ENCODE measurements around the gene SLC22A1. TPM values are rescaled to one million over a fixed set of nuclear protein-coding genes. Genes with fewer than 3 reads are reported as not detected.

Gene SLC22A1
- polyA plus RNA-seq, 2 of the 4 experiments (the other 2 are of a cell fraction), result 2.1 TPM

DNA sequence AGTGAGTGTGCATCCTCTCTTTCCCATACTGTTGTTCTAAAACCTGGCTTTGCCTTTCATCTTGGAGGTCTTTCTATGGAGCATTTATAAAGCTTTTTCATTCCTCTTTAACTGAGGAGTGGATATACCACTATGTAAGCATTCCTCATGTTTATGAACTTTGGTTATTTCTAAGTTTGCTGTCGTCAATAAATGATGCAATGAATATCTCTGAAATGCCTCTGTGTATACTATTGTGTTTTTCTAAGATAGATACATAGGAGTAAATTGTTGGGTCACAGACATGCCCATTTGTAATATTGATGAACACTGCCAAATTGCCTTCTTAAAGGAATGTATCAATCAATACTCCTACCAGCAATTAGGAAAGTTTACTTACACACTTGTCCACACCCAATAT is 83.1 kb downstream of the SLC22A1 start:
- WGBS (ENCODE audit: missing lambda C conversion rate), result 84% methylated on average over 1 of the region's 1 CpG
- Histone ChIP-seq H3K27ac (no peak overlapping the region), H3K4me1 (no peaks in the 10 kb centered on the region; the same call in 2 of the 3 replicates), H3K4me3 (no peak overlapping the region), H3K9me3 (no peaks in the 10 kb centered on the region), H3K4me2 (no peak overlapping the region)
- no peak for TF ChIP-seq ZFP36 (IDR thresholded peaks at IDR 0.05; ENCODE audit: borderline replicate concordance, partially characterized antibody)
- TF ChIP-seq HOXB13 (CRISPR knock-in tag; IDR thresholded peaks at IDR 0.05; ENCODE audit: low read depth), result no peak
- no peak for TF ChIP-seq EHMT2 (IDR thresholded peaks at IDR 0.05; ENCODE audit: low read depth)
- TF ChIP-seq PHF8 (IDR thresholded peaks at IDR 0.05; ENCODE audit: borderline replicate concordance, low read depth), result no peak
- TF ChIP-seq SREBF2 (IDR thresholded peaks at IDR 0.05), result no peak
- TF ChIP-seq EHF (CRISPR knock-in tag; IDR thresholded peaks at IDR 0.05), result no peak
- TF ChIP-seq, protein P1, sequence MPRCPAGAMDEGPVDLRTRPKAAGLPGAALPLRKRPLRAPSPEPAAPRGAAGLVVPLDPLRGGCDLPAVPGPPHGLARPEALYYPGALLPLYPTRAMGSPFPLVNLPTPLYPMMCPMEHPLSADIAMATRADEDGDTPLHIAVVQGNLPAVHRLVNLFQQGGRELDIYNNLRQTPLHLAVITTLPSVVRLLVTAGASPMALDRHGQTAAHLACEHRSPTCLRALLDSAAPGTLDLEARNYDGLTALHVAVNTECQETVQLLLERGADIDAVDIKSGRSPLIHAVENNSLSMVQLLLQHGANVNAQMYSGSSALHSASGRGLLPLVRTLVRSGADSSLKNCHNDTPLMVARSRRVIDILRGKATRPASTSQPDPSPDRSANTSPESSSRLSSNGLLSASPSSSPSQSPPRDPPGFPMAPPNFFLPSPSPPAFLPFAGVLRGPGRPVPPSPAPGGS (IDR thresholded peaks at IDR 0.05), result no peak
- TF ChIP-seq, protein P2, sequence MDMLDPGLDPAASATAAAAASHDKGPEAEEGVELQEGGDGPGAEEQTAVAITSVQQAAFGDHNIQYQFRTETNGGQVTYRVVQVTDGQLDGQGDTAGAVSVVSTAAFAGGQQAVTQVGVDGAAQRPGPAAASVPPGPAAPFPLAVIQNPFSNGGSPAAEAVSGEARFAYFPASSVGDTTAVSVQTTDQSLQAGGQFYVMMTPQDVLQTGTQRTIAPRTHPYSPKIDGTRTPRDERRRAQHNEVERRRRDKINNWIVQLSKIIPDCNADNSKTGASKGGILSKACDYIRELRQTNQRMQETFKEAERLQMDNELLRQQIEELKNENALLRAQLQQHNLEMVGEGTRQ (IDR thresholded peaks at IDR 0.05), result no peak
- no peak for TF ChIP-seq RFX5 (IDR thresholded peaks at IDR 0.05)
- TF ChIP-seq, protein P3, sequence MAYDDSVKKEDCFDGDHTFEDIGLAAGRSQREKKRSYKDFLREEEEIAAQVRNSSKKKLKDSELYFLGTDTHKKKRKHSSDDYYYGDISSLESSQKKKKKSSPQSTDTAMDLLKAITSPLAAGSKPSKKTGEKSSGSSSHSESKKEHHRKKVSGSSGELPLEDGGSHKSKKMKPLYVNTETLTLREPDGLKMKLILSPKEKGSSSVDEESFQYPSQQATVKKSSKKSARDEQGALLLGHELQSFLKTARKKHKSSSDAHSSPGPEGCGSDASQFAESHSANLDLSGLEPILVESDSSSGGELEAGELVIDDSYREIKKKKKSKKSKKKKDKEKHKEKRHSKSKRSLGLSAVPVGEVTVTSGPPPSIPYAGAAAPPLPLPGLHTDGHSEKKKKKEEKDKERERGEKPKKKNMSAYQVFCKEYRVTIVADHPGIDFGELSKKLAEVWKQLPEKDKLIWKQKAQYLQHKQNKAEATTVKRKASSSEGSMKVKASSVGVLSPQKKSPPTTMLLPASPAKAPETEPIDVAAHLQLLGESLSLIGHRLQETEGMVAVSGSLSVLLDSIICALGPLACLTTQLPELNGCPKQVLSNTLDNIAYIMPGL (CRISPR knock-in tag; IDR thresholded peaks at IDR 0.05; ENCODE audit: borderline replicate concordance), result no peak
- no peak for TF ChIP-seq JUN (IDR thresholded peaks at IDR 0.05)
- no peak for TF ChIP-seq NR3C1 (IDR thresholded peaks at IDR 0.05)
- no peak for TF ChIP-seq NPAS2 (CRISPR knock-in tag; IDR thresholded peaks at IDR 0.05; ENCODE audit: borderline replicate concordance)
- TF ChIP-seq HOXA7 (CRISPR knock-in tag; IDR thresholded peaks at IDR 0.05), result no peak
- TF ChIP-seq CBX2 (IDR thresholded peaks at IDR 0.05; ENCODE audit: borderline replicate concordance, low read depth), result no peak
- TF ChIP-seq, protein P4, sequence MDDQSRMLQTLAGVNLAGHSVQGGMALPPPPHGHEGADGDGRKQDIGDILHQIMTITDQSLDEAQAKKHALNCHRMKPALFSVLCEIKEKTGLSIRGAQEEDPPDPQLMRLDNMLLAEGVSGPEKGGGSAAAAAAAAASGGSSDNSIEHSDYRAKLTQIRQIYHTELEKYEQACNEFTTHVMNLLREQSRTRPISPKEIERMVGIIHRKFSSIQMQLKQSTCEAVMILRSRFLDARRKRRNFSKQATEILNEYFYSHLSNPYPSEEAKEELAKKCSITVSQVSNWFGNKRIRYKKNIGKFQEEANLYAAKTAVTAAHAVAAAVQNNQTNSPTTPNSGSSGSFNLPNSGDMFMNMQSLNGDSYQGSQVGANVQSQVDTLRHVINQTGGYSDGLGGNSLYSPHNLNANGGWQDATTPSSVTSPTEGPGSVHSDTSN (IDR thresholded peaks at IDR 0.05), result no peak
- TF ChIP-seq TP53 (CRISPR knock-in tag; IDR thresholded peaks at IDR 0.05), result no peak
- no peak for TF ChIP-seq FOSB (CRISPR knock-in tag; IDR thresholded peaks at IDR 0.05)
- ChIA-PET CTCF (interaction anchor here (0.9 kb wide), 1 partner anchor 15 kb away, joined by 3 read pairs; no protein-coding TSS in a partner anchor), POLR2A (no interaction called here)
- FAIRE-seq, result no peak
- no peak for ATAC-seq
- no peak for DNase-seq (ENCODE audit: low read depth in 1 of 2, low spot score in 1 of 2)

DNA sequence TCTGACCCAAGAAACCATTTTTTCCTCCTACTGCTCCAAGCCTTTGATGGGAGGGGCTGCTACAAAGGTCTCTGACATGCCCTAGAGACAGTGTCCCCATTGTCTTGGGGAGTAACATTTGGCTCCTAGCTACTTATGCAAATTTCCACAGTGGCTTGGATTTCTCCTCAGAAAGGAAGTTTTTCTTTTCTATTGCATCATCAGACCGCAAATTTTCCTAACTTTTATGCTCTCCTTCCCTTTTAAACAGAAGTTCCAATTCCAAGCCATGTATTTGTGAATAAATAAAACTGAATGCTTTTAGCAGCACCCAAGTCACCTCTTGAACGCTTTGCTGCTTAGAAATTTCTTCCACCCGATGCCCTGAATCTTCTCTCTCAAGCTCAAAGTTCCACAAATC is 86.0 kb downstream of the SLC22A1 start:
- H3K4me3 ChIP-seq, result no peak overlapping the region
- no peak overlapping the region for H3K4me2 ChIP-seq
- no peak for ATAC-seq
- DNase-seq (ENCODE audit: low read depth in 1 of 2, low spot score in 1 of 2), result no peak
- TF ChIP-seq, protein P5, sequence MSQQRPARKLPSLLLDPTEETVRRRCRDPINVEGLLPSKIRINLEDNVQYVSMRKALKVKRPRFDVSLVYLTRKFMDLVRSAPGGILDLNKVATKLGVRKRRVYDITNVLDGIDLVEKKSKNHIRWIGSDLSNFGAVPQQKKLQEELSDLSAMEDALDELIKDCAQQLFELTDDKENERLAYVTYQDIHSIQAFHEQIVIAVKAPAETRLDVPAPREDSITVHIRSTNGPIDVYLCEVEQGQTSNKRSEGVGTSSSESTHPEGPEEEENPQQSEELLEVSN (IDR thresholded peaks at IDR 0.05; ENCODE audit: borderline replicate concordance, low read depth), result no peak
- TF ChIP-seq MAFK (IDR thresholded peaks at IDR 0.05; ENCODE audit: partially characterized antibody) (no peak), RCOR1 (IDR thresholded peaks at IDR 0.05; ENCODE audit: low read depth, low read length) (no peak), CBX2 (IDR thresholded peaks at IDR 0.05; ENCODE audit: borderline replicate concordance, low read depth) (no peak), SREBF2 (IDR thresholded peaks at IDR 0.05) (no peak), NR3C1 (IDR thresholded peaks at IDR 0.05) (no peak), RARB (CRISPR knock-in tag; IDR thresholded peaks at IDR 0.05) (no peak), RNF2 (IDR thresholded peaks at IDR 0.05; ENCODE audit: borderline replicate concordance, low read depth) (no peak)
- TF ChIP-seq, protein P2 (IDR thresholded peaks at IDR 0.05), result no peak
- TF ChIP-seq, protein P6, sequence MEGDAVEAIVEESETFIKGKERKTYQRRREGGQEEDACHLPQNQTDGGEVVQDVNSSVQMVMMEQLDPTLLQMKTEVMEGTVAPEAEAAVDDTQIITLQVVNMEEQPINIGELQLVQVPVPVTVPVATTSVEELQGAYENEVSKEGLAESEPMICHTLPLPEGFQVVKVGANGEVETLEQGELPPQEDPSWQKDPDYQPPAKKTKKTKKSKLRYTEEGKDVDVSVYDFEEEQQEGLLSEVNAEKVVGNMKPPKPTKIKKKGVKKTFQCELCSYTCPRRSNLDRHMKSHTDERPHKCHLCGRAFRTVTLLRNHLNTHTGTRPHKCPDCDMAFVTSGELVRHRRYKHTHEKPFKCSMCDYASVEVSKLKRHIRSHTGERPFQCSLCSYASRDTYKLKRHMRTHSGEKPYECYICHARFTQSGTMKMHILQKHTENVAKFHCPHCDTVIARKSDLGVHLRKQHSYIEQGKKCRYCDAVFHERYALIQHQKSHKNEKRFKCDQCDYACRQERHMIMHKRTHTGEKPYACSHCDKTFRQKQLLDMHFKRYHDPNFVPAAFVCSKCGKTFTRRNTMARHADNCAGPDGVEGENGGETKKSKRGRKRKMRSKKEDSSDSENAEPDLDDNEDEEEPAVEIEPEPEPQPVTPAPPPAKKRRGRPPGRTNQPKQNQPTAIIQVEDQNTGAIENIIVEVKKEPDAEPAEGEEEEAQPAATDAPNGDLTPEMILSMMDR (IDR thresholded peaks at IDR 0.05), result no peak
- no peak for FAIRE-seq
- POLR2A ChIA-PET, result no interaction called here
- no peak overlapping the region for H3K27ac ChIP-seq
- 50% methylated on average over 3 of the region's 3 CpGs for WGBS (ENCODE audit: missing lambda C conversion rate)
- H3K9me3 ChIP-seq, result no peaks in the 10 kb centered on the region
- no peaks in the 10 kb centered on the region for H3K4me1 ChIP-seq
- CTCF ChIA-PET, result no interaction called here

Data from A549 (cell line).